SH-SY5Y (cell line): ENCODE data around the gene TEK.

Experiments used
- GATA2 ChIP-seq: IDR thresholded peaks from 2 replicates; pipeline ENCODE4 v1.6.1; 2011; ENCODE audit warnings: mild to moderate bottlenecking, low read depth, low read length
- GATA3 ChIP-seq: IDR thresholded peaks from 2 replicates; pipeline ENCODE4 v1.6.1; 2011; ENCODE audit warnings: low read depth, mild to moderate bottlenecking, low read length, moderate library complexity

TEK gene

GRCh38 chr9:27182421-27182820 lies 73.4 kb downstream of the TEK start:
- TF ChIP-seq GATA2 (no peak), GATA3 (no peak)

GRCh38 chr9:27183131-27183530 lies 74.1 kb downstream of the TEK start:
- TF ChIP-seq GATA2 (no peak), GATA3 (no peak)

GRCh38 chr9:27183701-27184100 lies 74.7 kb downstream of the TEK start:
- no peak for TF ChIP-seq GATA3
- TF ChIP-seq GATA2 = no peak

- TF ChIP-seq GATA2 (no peak), GATA3 (no peak)
These were observed 75.7 kb downstream of the TEK start for GRCh38 chr9:27184556-27185351.

GRCh38 chr9:27188426-27188825 lies 79.4 kb downstream of the TEK start:
- TF ChIP-seq GATA3 (no peak), GATA2 (no peak)

- TF ChIP-seq GATA3 (no peak), GATA2 (no peak)
These were observed 80.4 kb downstream of the TEK start for GRCh38 chr9:27189426-27189825.

GRCh38 chr9:27192291-27192960 lies 83.4 kb downstream of the TEK start:
- no peak for TF ChIP-seq GATA3
- TF ChIP-seq GATA2 = no peak

- TF ChIP-seq GATA2 (no peak), GATA3 (no peak)
These were observed 84.9 kb downstream of the TEK start for GRCh38 chr9:27193886-27194285.

- no peak for TF ChIP-seq GATA2
- no peak for TF ChIP-seq GATA3
These were observed 85.5 kb downstream of the TEK start for GRCh38 chr9:27194401-27195091.

- TF ChIP-seq GATA2 = no peak
- no peak for TF ChIP-seq GATA3
These were observed 86.2 kb downstream of the TEK start for GRCh38 chr9:27195191-27195590.

GRCh38 chr9:27196383-27196782 lies 87.4 kb downstream of the TEK start:
- no peak for TF ChIP-seq GATA2

- TF ChIP-seq GATA3 = no peak
- TF ChIP-seq GATA2 = no peak
These were observed 89.2 kb downstream of the TEK start for GRCh38 chr9:27198190-27198589.

- TF ChIP-seq GATA2 = no peak
- TF ChIP-seq GATA3 = no peak
These were observed 93.0 kb downstream of the TEK start for GRCh38 chr9:27202056-27202455.

- TF ChIP-seq GATA3 = no peak
- TF ChIP-seq GATA2 = no peak
These were observed 94.8 kb downstream of the TEK start for GRCh38 chr9:27203783-27204182.

GRCh38 chr9:27204578-27204977 lies 95.6 kb downstream of the TEK start:
- TF ChIP-seq GATA3 = no peak
- TF ChIP-seq GATA2 = no peak
